ENCODE results near the gene GAS7. TPM values are rescaled to one million over a fixed set of nuclear protein-coding genes. Genes with fewer than 3 reads are reported as not detected.

The GAS7 gene
- total and polyA plus RNA-seq, 2 experiments from 2014 or later, result 25.8 to 27.3 TPM

GRCh38 chr17:10112962-10113361 is 85.4 kb downstream of the GAS7 start:
- Histone ChIP-seq H3K9me2 (replicated peaks; ENCODE audit: insufficient read depth) (no peaks in the 10 kb centered on the region), H3K27ac (no peak overlapping the region), H2AFZ (no peak overlapping the region), H3K9me3 (ENCODE audit: low read depth) (no peaks in the 10 kb centered on the region), H3K4me1 (ENCODE audit: insufficient read depth) (peaks cover 25% of the 10 kb centered on the region), H3K36me3 (replicated peaks; ENCODE audit: insufficient read depth, low read depth) (no peaks in the 10 kb centered on the region), H4K20me1 (ENCODE audit: insufficient read depth, poor library complexity, severe bottlenecking) (no peaks in the 10 kb centered on the region), H3K79me2 (peaks cover 34% of the 10 kb centered on the region), H3K4me3 (no peak overlapping the region), H3K4me2 (no peak overlapping the region), H3K27me3 (no peaks in the 10 kb centered on the region)
- no peak for TF ChIP-seq CTCF (IDR thresholded peaks at IDR 0.05; ENCODE audit: poor library complexity)
- TF ChIP-seq EZH2 (IDR thresholded peaks at IDR 0.05; ENCODE audit: borderline replicate concordance), result no peak
- no peak for TF ChIP-seq EZH2phosphoT487 (IDR thresholded peaks at IDR 0.05; ENCODE audit: low read depth, severe bottlenecking, unreplicated experiment)
- DNase-seq (ENCODE audit: low spot score), result no peak
- WGBS (ENCODE audit: low lambda C conversion rate, missing lambda C conversion rate), result 69% methylated on average over 4 of the region's 4 CpGs

DNA sequence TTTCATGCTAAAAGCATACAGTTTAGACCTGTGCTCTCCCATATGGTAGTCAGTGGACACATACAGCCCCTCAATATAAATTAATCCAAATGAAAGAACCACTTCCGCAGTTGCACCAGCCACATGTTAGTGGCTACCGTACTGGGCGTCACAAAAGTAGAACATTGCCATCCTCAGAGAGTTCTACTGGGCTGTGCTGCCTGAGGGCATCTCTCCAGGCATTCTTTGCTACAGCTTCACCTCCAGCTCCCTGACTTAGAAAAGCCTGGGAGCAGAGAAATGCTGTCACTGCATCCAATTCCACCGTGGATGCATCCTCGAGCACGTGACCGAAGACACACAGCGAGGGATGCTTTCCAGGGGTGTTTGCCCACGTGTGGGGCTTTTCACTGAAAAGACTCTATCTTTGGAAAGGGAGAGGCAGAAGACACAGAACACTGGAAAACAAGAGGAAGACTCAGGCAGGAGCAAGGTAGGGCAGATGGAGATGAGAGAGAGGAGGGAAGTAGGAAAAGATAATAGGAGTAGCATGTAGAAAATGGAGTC is 86.4 kb downstream of the GAS7 start:
- Histone ChIP-seq H3K9me3 (ENCODE audit: low read depth) (no peaks in the 10 kb centered on the region), H3K36me3 (replicated peaks; ENCODE audit: insufficient read depth, low read depth) (no peaks in the 10 kb centered on the region), H3K27ac (no peak overlapping the region), H3K27me3 (no peaks in the 10 kb centered on the region), H3K79me2 (peaks cover 37% of the 10 kb centered on the region), H3K9me2 (replicated peaks; ENCODE audit: insufficient read depth) (no peaks in the 10 kb centered on the region), H3K4me2 (no peak overlapping the region), H3K4me1 (ENCODE audit: insufficient read depth) (peaks cover 15% of the 10 kb centered on the region), H2AFZ (no peak overlapping the region), H3K4me3 (no peak overlapping the region), H4K20me1 (ENCODE audit: insufficient read depth, poor library complexity, severe bottlenecking) (no peaks in the 10 kb centered on the region)
- WGBS (ENCODE audit: low lambda C conversion rate, missing lambda C conversion rate), result 91% methylated on average over 9 of the region's 9 CpGs
- DNase-seq (ENCODE audit: low spot score), result no peak
- TF ChIP-seq EZH2phosphoT487 (IDR thresholded peaks at IDR 0.05; ENCODE audit: low read depth, severe bottlenecking, unreplicated experiment), result no peak
- TF ChIP-seq CTCF (IDR thresholded peaks at IDR 0.05; ENCODE audit: poor library complexity), result no peak
- no peak for TF ChIP-seq EZH2 (IDR thresholded peaks at IDR 0.05; ENCODE audit: borderline replicate concordance)

GRCh38 chr17:10109146-10109545 is 89.3 kb downstream of the GAS7 start:
- Histone ChIP-seq H3K4me1 (ENCODE audit: insufficient read depth) (peaks cover 5% of the 10 kb centered on the region), H3K4me3 (no peak overlapping the region), H3K27ac (peak overlapping the region; percentile 47), H3K27me3 (no peaks in the 10 kb centered on the region), H3K9me3 (ENCODE audit: low read depth) (no peaks in the 10 kb centered on the region), H4K20me1 (ENCODE audit: insufficient read depth, poor library complexity, severe bottlenecking) (no peaks in the 10 kb centered on the region), H3K79me2 (peaks cover 40% of the 10 kb centered on the region), H3K9me2 (replicated peaks; ENCODE audit: insufficient read depth) (no peaks in the 10 kb centered on the region), H3K36me3 (replicated peaks; ENCODE audit: insufficient read depth, low read depth) (no peaks in the 10 kb centered on the region), H3K4me2 (no peak overlapping the region), H2AFZ (no peak overlapping the region)
- 55% methylated on average over 4 of the region's 4 CpGs for WGBS (ENCODE audit: low lambda C conversion rate, missing lambda C conversion rate)
- DNase-seq (ENCODE audit: low spot score), result no peak
- no peak for TF ChIP-seq EZH2 (IDR thresholded peaks at IDR 0.05; ENCODE audit: borderline replicate concordance)

- Histone ChIP-seq H2AFZ (no peak overlapping the region), H3K79me2 (peaks cover 29% of the 10 kb centered on the region), H3K9me3 (ENCODE audit: low read depth) (no peaks in the 10 kb centered on the region), H3K27me3 (no peaks in the 10 kb centered on the region), H4K20me1 (ENCODE audit: insufficient read depth, poor library complexity, severe bottlenecking) (no peaks in the 10 kb centered on the region), H3K9me2 (replicated peaks; ENCODE audit: insufficient read depth) (no peaks in the 10 kb centered on the region), H3K4me2 (no peak overlapping the region), H3K27ac (no peak overlapping the region), H3K4me1 (ENCODE audit: insufficient read depth) (peaks cover 3% of the 10 kb centered on the region), H3K4me3 (no peak overlapping the region), H3K36me3 (replicated peaks; ENCODE audit: insufficient read depth, low read depth) (no peaks in the 10 kb centered on the region)
- 90% methylated on average over 11 of the region's 11 CpGs for WGBS (ENCODE audit: low lambda C conversion rate, missing lambda C conversion rate)
- TF ChIP-seq EZH2 (IDR thresholded peaks at IDR 0.05; ENCODE audit: borderline replicate concordance) (no peak), EZH2phosphoT487 (IDR thresholded peaks at IDR 0.05; ENCODE audit: low read depth, severe bottlenecking, unreplicated experiment) (no peak), CTCF (IDR thresholded peaks at IDR 0.05; ENCODE audit: poor library complexity) (no peak)
- DNase-seq (ENCODE audit: low spot score), result no peak
Observed at GRCh38 chr17:10107316-10108165, 90.9 kb downstream of the GAS7 start.
